Activated CD4-positive, alpha-beta memory T cell treated with anti-CD3 and anti-CD28 coated beads for 36 hours (primary cell): ENCODE results near the gene CDK9. TPM values are rescaled to one million over a fixed set of nuclear protein-coding genes. Genes with fewer than 3 reads are reported as not detected.

ENCODE experiments used
- CTCF ChIA-PET: fragments of 350-600 bp; sonication (Branson Sonifier 250); formaldehyde crosslinking; loops from one replicate; lab custom pipeline; 2021; ENCODE audit warnings: antibody characterized with exemption, inconsistent platforms; lab: Charles Lee
- POLR2A ChIA-PET: fragments of 350-600 bp; sonication (Branson Sonifier 250); formaldehyde crosslinking; loops from one replicate; lab custom pipeline; 2021; ENCODE audit warnings: antibody characterized with exemption; lab: Charles Lee
- DNase-seq: peaks from one replicate; pipeline ENCODE4 v3.0.0-alpha.2; 2020
- H3K27ac Mint-ChIP-seq: one replicate; pipeline ENCODE4 v1.8.0; 2021; ENCODE audit warnings: mixed read lengths
- H3K27me3 Mint-ChIP-seq: one replicate; pipeline ENCODE4 v1.8.0; 2021; ENCODE audit warnings: mixed read lengths
- H3K36me3 Mint-ChIP-seq: one replicate; pipeline ENCODE4 v1.8.0; 2021; ENCODE audit warnings: mixed read lengths
- H3K4me1 Mint-ChIP-seq: one replicate; pipeline ENCODE4 v1.8.0; 2021; ENCODE audit warnings: low read depth, mixed read lengths
- H3K4me3 Mint-ChIP-seq: one replicate; pipeline ENCODE4 v1.8.0; 2021; ENCODE audit warnings: mild to moderate bottlenecking, mixed read lengths
- H3K9me3 Mint-ChIP-seq: one replicate; pipeline ENCODE4 v1.8.0; 2021; ENCODE audit warnings: mixed read lengths
- intact Hi-C: fragments of 100-400 bp; cut with micrococcal nuclease; formaldehyde crosslinking; loops from one replicate; pipeline ENCODE4 v1.15.1; 2023
- total RNA-seq, 2 experiments: library from RNA; stranded (reverse); gene quantifications; one replicate each; pipeline ENCODE4 v1.2.3, GENCODE V29; 2021

Gene CDK9
- 10 to 100 TPM; 99.4 to 99.6 TPM for total RNA-seq

GRCh38 chr9:127785933-127786772, at the start of gene CDK9:
TSS of gene CDK9 (plus strand) at chr9:127786034. CDS start at chr9:127786149, 115 bp downstream.
- intact Hi-C loops: loop anchor here (1.0 to 5.0 kb wide), 7 partner anchors 15 to 341 kb away; partner anchors contain the start of genes FPGS, PTGES2 and TOR2A
- no peaks in the 10 kb centered on the region for H3K9me3 Mint-ChIP-seq

GRCh38 chr9:127738666-127739065, 47.2 kb upstream of the CDK9 start:
- Mint-ChIP-seq H3K27me3 (no peaks in the 10 kb centered on the region), H3K4me3 (no peak overlapping the region), H3K27ac (no peak overlapping the region), H3K36me3 (peaks cover 21% of the 10 kb centered on the region), H3K9me3 (no peaks in the 10 kb centered on the region), H3K4me1 (peaks cover 9% of the 10 kb centered on the region)
- ChIA-PET POLR2A (no interaction called here), CTCF (interaction anchor here (1.7 kb wide), 1 partner anchor 131 kb away, joined by 4 read pairs; no protein-coding TSS in a partner anchor)
- intact Hi-C loops: no loop called here
- DNase-seq: no peak

More at GRCh38 chr9:127785933-127786772, at the start of gene CDK9:
- Mint-ChIP-seq H3K4me3 (peak within 1 kb of the TSS; percentile 95), H3K36me3 (peaks cover 43% of the 10 kb centered on the region), H3K4me1 (peaks cover 73% of the 10 kb centered on the region), H3K27ac (peak within 1 kb of the TSS; percentile 96), H3K27me3 (no peaks in the 10 kb centered on the region)
- CTCF ChIA-PET: interaction anchor here (0.7 to 6.6 kb wide), 13 partner anchors 11 to 308 kb away, joined by 3 to 131 read pairs (median 3); partner anchors contain the start of genes FPGS and TOR2A
- DNase-seq: peak; percentile 96
- POLR2A ChIA-PET: interaction anchor here (0.7 to 3.6 kb wide), 13 partner anchors 7 to 179 kb away, joined by 3 to 23 read pairs (median 7); partner anchors contain the start of genes FPGS, SH2D3C, ST6GALNAC4 and TOR2A

GRCh38 chr9:127739614-127740330, 46.1 kb upstream of the CDK9 start:
- POLR2A ChIA-PET: no interaction called here

DNA sequence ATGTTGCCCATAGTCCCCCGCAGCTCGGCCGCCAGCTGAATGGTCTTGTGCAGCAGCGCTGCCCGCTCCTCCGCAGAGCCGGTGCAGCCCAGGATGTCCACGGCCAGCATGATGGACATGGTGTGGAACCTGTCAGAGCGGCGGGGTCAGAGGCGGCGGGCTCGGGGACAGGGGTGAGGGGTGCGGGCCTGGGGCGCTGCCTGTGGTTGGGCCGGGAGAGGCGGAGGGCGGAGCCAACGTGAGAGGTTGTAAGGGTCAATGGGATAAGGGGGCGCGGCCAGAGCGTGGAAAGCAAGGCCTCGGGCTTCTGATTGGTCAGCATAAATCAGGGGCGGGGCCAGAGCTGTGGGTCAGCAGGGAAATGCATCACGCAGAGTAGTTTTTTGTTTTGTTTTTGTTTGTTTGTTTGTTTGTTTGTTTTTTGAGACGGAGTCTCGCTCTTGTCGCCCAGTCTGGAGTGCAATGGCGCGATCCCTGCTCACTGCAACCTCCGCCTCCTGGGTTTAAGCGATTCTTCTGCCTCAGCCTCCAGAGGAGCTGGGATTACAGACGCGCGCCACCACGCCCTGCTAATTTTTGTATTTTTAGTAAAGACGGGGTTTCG, 43.9 kb upstream of the CDK9 start:
- POLR2A ChIA-PET: interaction anchor here (1.1 kb wide), 1 partner anchor 29 kb away, joined by 5 read pairs; no protein-coding TSS in a partner anchor
- Mint-ChIP-seq H3K27ac (no peak overlapping the region), H3K27me3 (no peaks in the 10 kb centered on the region), H3K9me3 (no peaks in the 10 kb centered on the region), H3K4me3 (no peak overlapping the region), H3K36me3 (peaks cover 22% of the 10 kb centered on the region), H3K4me1 (no peaks in the 10 kb centered on the region)
- CTCF ChIA-PET: interaction anchor here (2.3 kb wide), 1 partner anchor 128 kb away, joined by 9 read pairs; no protein-coding TSS in a partner anchor
- DNase-seq: no peak
- intact Hi-C loops: no loop called here

More at GRCh38 chr9:127739614-127740330, 46.1 kb upstream of the CDK9 start:
- Mint-ChIP-seq H3K27ac (no peak overlapping the region), H3K36me3 (peaks cover 21% of the 10 kb centered on the region), H3K9me3 (no peaks in the 10 kb centered on the region), H3K4me1 (no peaks in the 10 kb centered on the region), H3K27me3 (no peaks in the 10 kb centered on the region), H3K4me3 (no peak overlapping the region)
- DNase-seq: no peak
- intact Hi-C loops: no loop called here
- CTCF ChIA-PET: interaction anchor here (1.7 to 2.3 kb wide), 2 partner anchors 130 to 182 kb away, joined by 4 to 5 read pairs; no protein-coding TSS in a partner anchor

DNA sequence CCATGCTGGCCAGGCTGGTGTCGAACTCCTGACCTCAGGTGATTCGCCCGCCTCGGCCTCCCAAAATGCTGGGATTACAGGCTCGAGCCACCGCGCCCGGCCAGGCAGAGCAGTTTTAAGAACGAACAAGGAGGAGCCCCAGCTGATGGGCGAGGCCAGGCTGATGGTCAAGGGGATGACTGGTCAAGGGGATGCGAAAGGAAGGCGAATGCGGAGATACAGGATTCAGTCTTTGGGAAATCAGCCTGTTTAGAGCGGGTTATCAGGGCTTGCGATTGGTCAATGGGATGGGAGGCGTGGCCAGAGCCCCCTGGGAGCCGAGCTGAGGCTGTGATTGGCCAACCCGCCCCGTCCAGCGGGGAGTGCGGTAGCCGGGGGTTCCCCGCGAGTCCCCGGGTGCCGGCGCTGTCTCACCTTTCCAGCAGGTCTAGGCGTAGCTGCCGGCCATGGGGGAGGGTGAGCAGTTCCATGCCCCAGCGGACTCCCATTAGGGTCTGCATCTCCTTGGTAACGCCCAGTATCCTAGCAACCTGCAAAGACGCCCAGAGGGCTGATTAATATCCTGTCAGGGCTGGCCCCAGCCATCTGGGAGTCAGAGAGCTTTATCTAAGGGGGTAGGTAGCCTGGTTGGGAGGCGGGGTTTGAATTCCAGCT, 43.3 kb upstream of the CDK9 start:
- ChIA-PET CTCF (interaction anchor here (2.3 to 4.0 kb wide), 2 partner anchors 7 to 127 kb away, joined by 9 to 23 read pairs; partner anchors contain the start of gene TOR2A), POLR2A (interaction anchor here (1.1 to 1.8 kb wide), 2 partner anchors 13 to 28 kb away, joined by 5 read pairs; no protein-coding TSS in a partner anchor)
- Mint-ChIP-seq H3K36me3 (peaks cover 24% of the 10 kb centered on the region), H3K4me1 (no peaks in the 10 kb centered on the region), H3K27me3 (no peaks in the 10 kb centered on the region), H3K4me3 (no peak overlapping the region), H3K27ac (no peak overlapping the region), H3K9me3 (no peaks in the 10 kb centered on the region)
- DNase-seq: no peak
- intact Hi-C loops: no loop called here

- CTCF ChIA-PET: interaction anchor here (0.7 to 4.0 kb wide), 4 partner anchors 9 to 125 kb away, joined by 3 to 23 read pairs (median 8); partner anchors contain the start of gene TOR2A
These were observed 41.3 kb upstream of the CDK9 start for GRCh38 chr9:127744398-127745110.

DNA sequence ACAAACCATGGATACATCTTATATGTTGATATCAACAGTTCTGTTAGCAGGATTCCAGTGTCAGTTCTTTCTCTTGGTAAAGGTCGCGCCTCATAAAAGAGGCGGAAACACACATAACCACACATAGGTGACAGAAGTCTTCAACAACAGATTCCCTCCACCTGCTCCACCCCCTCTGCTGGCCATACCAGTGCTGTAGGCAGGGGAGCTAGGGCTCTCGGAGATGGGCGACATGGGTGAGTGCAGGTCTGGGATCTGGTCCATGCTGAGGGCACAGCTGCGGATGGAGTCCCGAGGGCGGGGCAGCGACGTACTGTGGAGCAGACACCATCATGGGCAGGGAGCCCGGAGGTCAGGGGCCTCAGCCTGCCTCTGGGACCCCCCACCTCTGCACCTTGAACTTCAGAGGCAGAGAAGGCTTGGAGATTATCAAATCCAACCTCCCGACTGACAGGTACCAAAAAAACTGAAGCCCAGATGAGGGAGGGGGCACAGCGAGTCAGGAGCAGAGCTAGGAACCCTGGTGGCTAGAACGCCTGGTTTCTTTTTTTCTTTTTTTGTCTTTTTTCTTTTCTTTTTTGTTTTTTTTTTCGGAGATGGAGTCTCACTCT, 38.8 kb upstream of the CDK9 start:
- CTCF ChIA-PET: interaction anchor here (1.0 kb wide), 1 partner anchor 122 kb away, joined by 3 read pairs; no protein-coding TSS in a partner anchor
- H3K27me3 Mint-ChIP-seq: no peaks in the 10 kb centered on the region
- H3K9me3 Mint-ChIP-seq: no peaks in the 10 kb centered on the region
- intact Hi-C loops: no loop called here
- DNase-seq: no peak
- POLR2A ChIA-PET: no interaction called here
- no peaks in the 10 kb centered on the region for H3K4me1 Mint-ChIP-seq
- H3K27ac Mint-ChIP-seq: no peak overlapping the region
- H3K4me3 Mint-ChIP-seq: no peak overlapping the region
- H3K36me3 Mint-ChIP-seq: peaks cover 31% of the 10 kb centered on the region

More at GRCh38 chr9:127744398-127745110, 41.3 kb upstream of the CDK9 start:
- Mint-ChIP-seq H3K4me1 (no peaks in the 10 kb centered on the region), H3K36me3 (peaks cover 28% of the 10 kb centered on the region), H3K9me3 (no peaks in the 10 kb centered on the region), H3K4me3 (no peak overlapping the region), H3K27ac (peak overlapping the region; percentile 46), H3K27me3 (no peaks in the 10 kb centered on the region)
- intact Hi-C loops: no loop called here
- no peak for DNase-seq
- POLR2A ChIA-PET: interaction anchor here (1.0 to 1.8 kb wide), 5 partner anchors 10 to 34 kb away, joined by 3 to 6 read pairs (median 5); partner anchors contain the start of genes SH2D3C and TOR2A

GRCh38 chr9:127749090-127749787, 36.6 kb upstream of the CDK9 start:
- H3K27me3 Mint-ChIP-seq: no peaks in the 10 kb centered on the region
- H3K36me3 Mint-ChIP-seq: peaks cover 26% of the 10 kb centered on the region
- no peak for DNase-seq
- ChIA-PET CTCF (no interaction called here), POLR2A (no interaction called here)
- no peak overlapping the region for H3K4me3 Mint-ChIP-seq
- no peak overlapping the region for H3K27ac Mint-ChIP-seq
- H3K9me3 Mint-ChIP-seq: no peaks in the 10 kb centered on the region
- intact Hi-C loops: no loop called here
- H3K4me1 Mint-ChIP-seq: no peaks in the 10 kb centered on the region

DNA sequence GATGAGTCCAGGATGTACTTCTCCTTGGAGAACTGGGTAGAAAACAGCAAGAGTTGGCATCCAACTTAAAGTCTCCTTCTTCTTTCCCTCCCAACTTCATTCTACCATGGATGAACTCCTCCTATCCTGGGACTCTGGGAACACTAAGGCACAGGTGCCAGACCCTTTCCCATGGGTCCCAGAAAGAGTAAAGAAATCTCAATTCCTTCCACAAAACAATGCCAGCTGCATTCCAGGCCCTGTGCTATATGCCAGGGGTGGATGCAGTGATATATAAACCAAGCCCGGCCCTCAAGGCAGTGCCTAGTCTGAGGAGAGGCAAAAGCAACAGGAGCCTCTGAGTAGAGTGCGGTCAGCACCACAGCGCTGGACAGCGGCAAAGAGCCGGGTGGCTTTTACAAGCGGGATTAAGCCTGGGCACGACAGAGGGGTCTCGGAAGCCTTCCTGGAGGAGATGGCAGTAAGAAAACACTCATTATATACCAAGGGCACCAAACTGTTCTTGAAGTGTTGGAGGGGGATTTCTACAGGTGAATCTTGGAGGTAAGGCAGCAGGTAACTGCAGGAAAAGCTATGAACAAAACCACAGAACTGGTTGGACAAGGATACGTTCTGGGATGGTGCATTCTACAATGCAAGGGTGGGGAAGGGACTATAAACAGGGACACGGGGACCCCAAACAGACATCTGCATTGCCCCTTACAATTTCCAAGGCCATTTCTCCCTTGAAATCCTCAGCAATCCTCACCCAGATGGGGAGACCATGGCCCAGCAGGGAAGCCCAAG, 34.4 kb upstream of the CDK9 start:
- DNase-seq: no peak
- Mint-ChIP-seq H3K4me1 (no peaks in the 10 kb centered on the region), H3K36me3 (peaks cover 26% of the 10 kb centered on the region), H3K9me3 (no peaks in the 10 kb centered on the region), H3K27me3 (no peaks in the 10 kb centered on the region), H3K4me3 (no peak overlapping the region), H3K27ac (no peak overlapping the region)
- ChIA-PET POLR2A (no interaction called here), CTCF (interaction anchor here (0.6 to 1.4 kb wide), 2 partner anchors 17 to 118 kb away, joined by 3 to 4 read pairs; partner anchors contain the start of gene TOR2A)
- intact Hi-C loops: no loop called here
